GM23338 (cell line): ENCODE results near the gene HIBADH. TPM values are rescaled to one million over a fixed set of nuclear protein-coding genes. Genes with fewer than 3 reads are reported as not detected.

Experiments
- ATAC-seq: fragments of 200-7000 bp; cut with Tn5 transposase; 3 replicates; pipeline ENCODE4 v1.9.1; 2020
- DNase-seq: peaks from one replicate; pipeline ENCODE4 v3.0.0-alpha.2; 2015; ENCODE audit warnings: low spot score
- H2AFZ ChIP-seq: fragments of 200-600 bp; sonication (generic); 2 replicates; pipeline ENCODE4 v1.8.0; 2016; ENCODE audit warnings: antibody characterized with exemption, mild to moderate bottlenecking, moderate library complexity
- H3F3A ChIP-seq: fragments of 200-600 bp; sonication (generic); replicated peaks from 2 replicates; pipeline ENCODE4 v1.8.0; 2017; ENCODE audit warnings: antibody characterized with exemption, mixed run types, low read depth
- H3K27ac ChIP-seq: fragments of 200-600 bp; sonication (generic); 2 replicates; pipeline ENCODE4 v1.6.1; 2016; ENCODE audit warnings: low read depth
- H3K27me3 ChIP-seq: fragments of 200-600 bp; sonication (generic); 2 replicates; pipeline ENCODE4 v1.8.0; 2016; ENCODE audit warnings: mild to moderate bottlenecking, mixed run types, moderate library complexity; ENCODE audit not compliant: insufficient read depth
- H3K36me3 ChIP-seq: fragments of 200-600 bp; sonication (generic); 2 replicates; pipeline ENCODE4 v1.8.0; 2016; ENCODE audit warnings: mild to moderate bottlenecking; ENCODE audit not compliant: insufficient read depth
- H3K4me1 ChIP-seq: fragments of 200-600 bp; sonication (generic); 2 replicates; pipeline ENCODE4 v1.8.0; 2016; ENCODE audit warnings: mild to moderate bottlenecking, moderate library complexity; ENCODE audit not compliant: insufficient read depth
- H3K4me2 ChIP-seq: fragments of 200-600 bp; sonication (generic); 2 replicates; pipeline ENCODE4 v1.7.1; 2017; ENCODE audit warnings: mixed run types
- H3K4me3 ChIP-seq: fragments of 200-600 bp; sonication (generic); 2 replicates; pipeline ENCODE4 v1.6.1; 2016; ENCODE audit warnings: mixed run types
- H3K79me2 ChIP-seq: fragments of 200-600 bp; sonication (generic); replicated peaks from 2 replicates; pipeline ENCODE4 v1.8.0; 2017; ENCODE audit warnings: mild to moderate bottlenecking; ENCODE audit not compliant: insufficient read depth
- H3K9me2 ChIP-seq: fragments of 200-600 bp; sonication (generic); 2 replicates; pipeline ENCODE4 v1.8.0; 2017; ENCODE audit not compliant: insufficient read depth
- H4K20me1 ChIP-seq: fragments of 200-600 bp; sonication (generic); replicated peaks from 2 replicates; pipeline ENCODE4 v1.8.0; 2017; ENCODE audit warnings: mild to moderate bottlenecking; ENCODE audit not compliant: insufficient read depth
- H3K27ac Mint-ChIP-seq: 2 replicates; pipeline ENCODE4 v1.8.0; 2020; ENCODE audit warnings: inconsistent platforms, mild to moderate bottlenecking, moderate library complexity, mixed read lengths
- H3K27me3 Mint-ChIP-seq: 3 replicates; pipeline ENCODE4 v1.8.0; 2022; ENCODE audit warnings: low read depth, mild to moderate bottlenecking, moderate library complexity, mixed read lengths, inconsistent platforms; ENCODE audit not compliant: insufficient read depth, poor library complexity
- H3K36me3 Mint-ChIP-seq: 3 replicates; pipeline ENCODE4 v1.8.0; 2021; ENCODE audit warnings: low read depth, mild to moderate bottlenecking, inconsistent platforms, moderate library complexity, mixed read lengths
- H3K4me1 Mint-ChIP-seq: 3 replicates; pipeline ENCODE4 v1.8.0; 2020; ENCODE audit warnings: mild to moderate bottlenecking, inconsistent platforms, mixed read lengths
- H3K4me3 Mint-ChIP-seq: 3 replicates; pipeline ENCODE4 v1.8.0; 2021; ENCODE audit warnings: moderate library complexity, mild to moderate bottlenecking, inconsistent platforms, mixed read lengths
- H3K9me3 Mint-ChIP-seq: 3 replicates; pipeline ENCODE4 v1.8.0; 2020; ENCODE audit warnings: moderate library complexity, mild to moderate bottlenecking, inconsistent platforms, mixed read lengths
- CREB1 ChIP-seq: fragments of 250-450 bp; sonication (Bioruptor Pico); IDR thresholded peaks from 2 replicates; pipeline ENCODE4 v1.5.0; 2020; ENCODE audit warnings: low read depth, mild to moderate bottlenecking, moderate library complexity
- ETS1 ChIP-seq: IDR thresholded peaks from 2 replicates; pipeline ENCODE4 v1.6.1; 2016; ENCODE audit warnings: antibody characterized with exemption
- EZH2 ChIP-seq: fragments of 200-600 bp; sonication (generic); IDR thresholded peaks from one replicate; pipeline ENCODE4 v1.8.0; 2017; ENCODE audit warnings: antibody characterized with exemption, mild to moderate bottlenecking, low read depth; ENCODE audit not compliant: unreplicated experiment
- EZH2phosphoT487 ChIP-seq: fragments of 200-600 bp; sonication (generic); IDR thresholded peaks from one replicate; pipeline ENCODE4 v1.8.1; 2018; ENCODE audit warnings: antibody characterized with exemption; ENCODE audit not compliant: unreplicated experiment
- NANOG ChIP-seq: IDR thresholded peaks from 2 replicates; pipeline ENCODE4 v1.6.1; 2016; ENCODE audit warnings: antibody characterized with exemption, borderline replicate concordance
- POLR2AphosphoS5 ChIP-seq: IDR thresholded peaks from 2 replicates; pipeline ENCODE4 v1.6.1; 2016; ENCODE audit warnings: antibody characterized with exemption, low read depth
- REST ChIP-seq: IDR thresholded peaks from one replicate; pipeline ENCODE4 v1.6.1; 2018; ENCODE audit warnings: antibody characterized with exemption; ENCODE audit not compliant: unreplicated experiment
- STAT1 ChIP-seq: IDR thresholded peaks from one replicate; pipeline ENCODE4 v1.6.1; 2016; ENCODE audit warnings: antibody characterized with exemption; ENCODE audit not compliant: unreplicated experiment
- ZNF114 ChIP-seq: fragments of 250-450 bp; sonication (Bioruptor Pico); IDR thresholded peaks from 2 replicates; pipeline ENCODE4 v1.5.0; 2020; ENCODE audit warnings: mild to moderate bottlenecking, moderate library complexity
- ZNF331 ChIP-seq: fragments of 250-450 bp; sonication (Bioruptor Pico); IDR thresholded peaks from 2 replicates; pipeline ENCODE4 v1.5.0; 2020; ENCODE audit warnings: low read depth, mild to moderate bottlenecking, moderate library complexity
- polyA plus RNA-seq: library from polyadenylated mRNA; unstranded; fragments of >200 nt; fragmentation: Nextera tagmentation; extraction: Ambion mirVana; gene quantifications from 2 replicates; pipeline ENCODE4 v1.2.1, GENCODE V29; 2016
- total RNA-seq: library from RNA; depleted of rRNA; stranded (reverse); fragments of >200 nt; shearing (Covaris generic); gene quantifications from 2 replicates; pipeline ENCODE4 v1.2.3, GENCODE V29; 2014

The HIBADH gene
- total and polyA plus RNA-seq, 2 experiments from 2014 or later = 31.3 to 57.0 TPM

- H3K27me3 Mint-ChIP-seq = peaks cover 3% of the 10 kb centered on the region
- TF ChIP-seq EZH2 = no peak
- no peak for TF ChIP-seq EZH2phosphoT487
- TF ChIP-seq CREB1 (CRISPR knock-in tag) = no peak
- TF ChIP-seq NANOG = peak; percentile 64
- TF ChIP-seq REST = no peak
- no peak for TF ChIP-seq ZNF114
- no peak for TF ChIP-seq ETS1
- no peak for TF ChIP-seq POLR2AphosphoS5
- no peak overlapping the region for H3K27ac Mint-ChIP-seq
These were observed 97.7 kb downstream of the HIBADH start for GRCh38 chr7:27564881-27565482.

GRCh38 chr7:27560706-27561235 is 101.9 kb downstream of the HIBADH start:
- no peaks in the 10 kb centered on the region for H3F3A ChIP-seq
- no peaks in the 10 kb centered on the region for H4K20me1 ChIP-seq
- Mint-ChIP-seq H3K4me1 (peaks cover 10% of the 10 kb centered on the region; the same call in 2 of the 3 replicates), H3K9me3 (peaks cover 19% of the 10 kb centered on the region; the same call in 2 of the 3 replicates), H3K27ac (no peak overlapping the region), H3K27me3 (peaks cover 3% of the 10 kb centered on the region), H3K4me3 (no peak overlapping the region), H3K36me3 (peaks cover 17% of the 10 kb centered on the region; the same call in 2 of the 3 replicates)
- TF ChIP-seq EZH2 (no peak), ZNF331 (no peak), REST (no peak), STAT1 (no peak), ETS1 (no peak)
- peaks cover 3% of the 10 kb centered on the region; the same call in 1 of the 2 replicates for H3K27me3 ChIP-seq
- no peak overlapping the region for H3K4me3 ChIP-seq
- DNase-seq (no peak), ATAC-seq (no peak)
- H3K4me1 ChIP-seq = peaks cover 7% of the 10 kb centered on the region; the same call in 1 of the 2 replicates
- no peak overlapping the region for H2AFZ ChIP-seq
- H3K36me3 ChIP-seq = no peaks in the 10 kb centered on the region
- H3K27ac ChIP-seq = no peak overlapping the region
- no peak overlapping the region for H3K4me2 ChIP-seq
- no peaks in the 10 kb centered on the region for H3K79me2 ChIP-seq
- H3K9me2 ChIP-seq = no peaks in the 10 kb centered on the region

More at GRCh38 chr7:27564881-27565482, 97.7 kb downstream of the HIBADH start:
- Histone ChIP-seq H3K4me1 (peaks cover 6% of the 10 kb centered on the region; the same call in 1 of the 2 replicates), H3F3A (no peaks in the 10 kb centered on the region), H4K20me1 (no peaks in the 10 kb centered on the region; the same call in 1 of the 2 replicates), H3K27ac (no peak overlapping the region), H3K4me3 (no peak overlapping the region), H3K36me3 (no peaks in the 10 kb centered on the region), H3K9me2 (no peaks in the 10 kb centered on the region), H3K27me3 (peaks cover 13% of the 10 kb centered on the region; the same call in 1 of the 2 replicates), H3K4me2 (no peak overlapping the region), H3K79me2 (no peaks in the 10 kb centered on the region), H2AFZ (no peak overlapping the region)
- peaks cover 7% of the 10 kb centered on the region; the same call in 2 of the 3 replicates for H3K4me1 Mint-ChIP-seq
- peak; percentile 95 for ATAC-seq
- peak; percentile 60 for DNase-seq
- H3K4me3 Mint-ChIP-seq = no peak overlapping the region; the same call in 2 of the 3 replicates
- peaks cover 19% of the 10 kb centered on the region; the same call in 2 of the 3 replicates for H3K9me3 Mint-ChIP-seq
- peaks cover 21% of the 10 kb centered on the region; the same call in 2 of the 3 replicates for H3K36me3 Mint-ChIP-seq
